Measurements from ENCODE around the gene ARRB1.

- no peak for TF ChIP-seq CTCF (IDR thresholded peaks at IDR 0.05 in 8 of 11, conservative IDR thresholded peaks at IDR 0.05 in 3 of 11)
- TF ChIP-seq POLR2A (IDR thresholded peaks at IDR 0.05): no peak
These were observed 106.0 kb downstream of the ARRB1 start for GRCh38 chr11:75245356-75246005.

All from spleen (tissue), 7 donors.